GM19463 (cell line): ENCODE data around the gene DNAJC13.

Experiments used
- ATAC-seq: cut with Tn5 transposase; IDR thresholded peaks from one replicate; pipeline ENCODE4 v1.9.1; 2021; ENCODE audit warnings: mild to moderate bottlenecking, moderate library complexity; ENCODE audit not compliant: unreplicated experiment

DNAJC13 gene

GRCh38 chr3:132461544-132461943 is 44.2 kb downstream of the DNAJC13 start:
- ATAC-seq: no peak

- ATAC-seq: no peak
Measured at GRCh38 chr3:132464066-132464465, 46.8 kb downstream of the DNAJC13 start.

DNA sequence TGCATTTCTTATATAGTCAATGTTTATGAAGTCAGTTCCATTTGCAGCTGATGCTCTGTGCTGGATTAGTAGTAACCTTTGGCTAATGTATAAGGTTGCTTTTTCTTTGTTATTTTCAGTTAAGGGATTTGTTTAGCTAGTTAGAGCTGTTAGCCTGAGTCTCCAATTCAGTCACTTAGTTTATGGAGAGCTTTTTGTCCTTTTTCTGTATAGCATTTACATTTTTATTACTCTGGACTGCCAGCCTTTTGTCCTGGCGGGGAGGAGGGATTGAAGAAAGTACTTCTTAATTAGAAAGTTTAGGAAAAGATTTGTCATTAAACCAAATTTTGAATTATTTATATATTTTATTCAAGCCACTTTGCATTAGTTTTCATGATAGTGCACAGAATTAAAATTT is 52.0 kb downstream of the DNAJC13 start:
- ATAC-seq: no peak

DNA sequence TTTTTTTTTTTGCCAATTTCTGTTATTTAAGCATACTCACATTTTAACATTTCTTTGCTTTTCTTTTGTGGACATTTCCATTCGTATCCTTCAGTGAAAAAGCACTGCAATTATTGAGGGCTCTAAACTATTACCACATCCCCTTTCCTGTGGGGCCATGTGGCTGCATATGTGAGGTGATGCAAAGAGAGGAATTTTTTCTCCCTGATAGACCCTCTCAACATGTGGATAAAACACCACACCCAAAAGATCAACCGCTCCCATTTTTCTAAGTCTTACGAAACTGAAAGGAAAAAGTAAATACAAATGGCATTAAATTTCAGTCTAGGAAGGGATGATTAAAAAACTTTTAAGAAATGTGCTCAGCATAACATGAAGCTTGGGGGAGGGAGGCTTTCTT is 68.8 kb downstream of the DNAJC13 start:
- ATAC-seq: no peak

DNA sequence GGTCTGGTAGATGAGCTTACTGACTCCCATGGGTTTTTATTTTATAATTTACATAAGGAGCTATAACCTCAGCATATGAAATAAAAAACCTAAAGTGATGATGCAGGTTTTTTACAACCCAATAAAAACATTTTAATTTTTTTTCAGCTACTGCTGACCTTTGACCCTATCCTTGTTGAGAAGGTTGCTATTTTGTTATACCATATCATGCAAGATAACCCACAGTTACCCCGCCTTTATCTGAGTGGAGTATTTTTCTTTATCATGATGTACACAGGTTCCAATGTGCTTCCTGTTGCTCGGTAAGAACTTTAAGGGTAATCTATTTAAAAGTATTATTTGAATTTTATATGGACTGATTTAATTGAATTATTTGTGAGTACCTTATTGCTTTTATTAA is 70.8 kb downstream of the DNAJC13 start:
- ATAC-seq: no peak

DNA sequence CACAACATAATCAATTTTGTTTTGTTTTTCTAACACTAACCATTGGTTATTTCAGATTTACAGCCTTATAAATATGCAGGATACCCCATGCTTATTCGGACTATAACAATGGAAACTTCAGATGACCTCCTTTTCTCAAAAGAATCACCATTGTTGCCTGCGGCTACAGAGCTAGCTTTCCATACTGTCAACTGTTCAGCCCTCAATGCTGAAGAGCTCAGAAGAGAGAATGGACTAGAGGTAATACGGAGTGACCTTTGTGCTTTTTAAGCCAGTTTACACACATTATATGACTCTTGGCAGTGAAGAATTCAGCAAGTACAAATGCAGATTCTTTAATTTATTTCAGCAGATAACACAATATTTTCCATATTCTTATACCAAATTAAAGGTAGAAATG is 81.8 kb downstream of the DNAJC13 start:
- no peak for ATAC-seq

GRCh38 chr3:132503559-132503958 is 86.3 kb downstream of the DNAJC13 start:
- ATAC-seq: no peak

- no peak for ATAC-seq
Measured at GRCh38 chr3:132504375-132504933, 87.2 kb downstream of the DNAJC13 start.

DNA sequence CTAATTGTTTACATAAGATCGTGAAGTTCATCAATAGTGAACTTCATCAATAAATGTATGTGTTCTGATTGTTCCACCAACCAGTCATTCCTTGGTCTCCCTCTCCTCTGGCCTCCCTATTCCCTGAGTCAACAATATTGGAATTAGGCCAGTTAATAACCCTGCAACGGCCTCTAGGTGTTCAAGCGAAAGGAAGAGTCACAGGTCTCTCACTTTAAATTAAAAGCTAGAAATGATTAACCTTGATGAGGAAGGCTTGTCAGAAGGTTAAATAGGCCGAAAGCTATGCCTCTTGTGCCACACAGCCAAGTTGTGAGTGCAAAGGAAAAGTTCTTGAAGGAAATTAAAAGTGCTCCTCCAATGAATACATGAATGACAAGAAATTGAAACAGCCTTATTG is 90.4 kb downstream of the DNAJC13 start:
- ATAC-seq: no peak

DNA sequence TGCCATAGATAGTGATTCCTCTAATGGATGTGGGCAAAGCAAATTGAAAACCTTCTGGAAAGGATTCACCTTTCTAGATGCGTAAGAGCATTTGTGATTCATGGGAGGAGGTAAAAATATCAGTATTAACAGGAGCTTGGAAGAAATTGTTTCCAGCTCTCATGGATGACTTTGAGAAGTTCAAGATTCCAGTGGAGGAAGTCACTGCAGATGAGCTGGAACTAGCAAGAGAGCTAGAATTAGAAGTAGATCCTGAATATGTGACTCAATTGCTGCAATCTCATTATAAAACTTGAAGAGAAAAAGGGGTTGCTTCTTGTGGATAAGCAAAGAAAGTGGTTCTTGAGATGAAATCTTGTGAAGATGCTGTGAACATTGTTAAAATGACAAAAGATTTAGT is 91.8 kb downstream of the DNAJC13 start:
- no peak for ATAC-seq

DNA sequence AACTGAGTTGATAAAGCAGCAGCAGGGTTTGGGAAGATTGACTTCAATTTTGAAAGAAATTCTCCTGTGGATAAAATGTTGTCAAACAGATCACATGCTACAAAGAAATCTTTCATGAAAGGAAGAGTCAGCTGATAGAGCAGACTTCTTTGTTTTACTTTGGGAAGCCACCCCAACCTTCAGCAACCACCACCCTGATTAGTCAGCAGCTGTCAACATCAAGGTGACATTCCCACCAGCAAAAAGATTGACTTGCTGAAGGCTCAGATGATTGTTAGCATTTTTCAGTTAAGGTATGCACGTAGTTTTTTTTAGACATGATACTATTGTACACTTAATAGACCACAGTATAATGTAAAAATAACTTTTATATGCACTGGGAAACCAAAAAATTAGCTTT is 92.2 kb downstream of the DNAJC13 start:
- no peak for ATAC-seq

DNA sequence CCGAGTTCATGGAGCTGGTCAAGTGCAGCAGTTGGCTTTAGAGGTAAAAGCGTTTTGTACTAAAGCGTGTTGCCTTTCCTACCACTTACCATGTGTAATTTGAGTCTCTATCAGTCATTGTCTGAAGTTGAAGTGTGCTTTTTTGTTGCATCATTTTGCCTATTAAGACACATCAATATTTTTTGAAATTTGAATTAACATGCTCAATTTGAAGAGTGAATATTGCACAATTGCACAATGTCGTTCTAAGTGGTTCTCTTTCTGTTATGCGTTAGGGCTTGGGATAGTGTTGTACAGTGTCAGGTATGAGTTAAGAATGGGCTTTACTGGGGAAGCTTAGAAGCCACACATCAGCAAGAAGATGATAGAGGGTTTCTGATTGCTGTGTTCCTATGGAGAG is 95.8 kb downstream of the DNAJC13 start:
- ATAC-seq: no peak

DNA sequence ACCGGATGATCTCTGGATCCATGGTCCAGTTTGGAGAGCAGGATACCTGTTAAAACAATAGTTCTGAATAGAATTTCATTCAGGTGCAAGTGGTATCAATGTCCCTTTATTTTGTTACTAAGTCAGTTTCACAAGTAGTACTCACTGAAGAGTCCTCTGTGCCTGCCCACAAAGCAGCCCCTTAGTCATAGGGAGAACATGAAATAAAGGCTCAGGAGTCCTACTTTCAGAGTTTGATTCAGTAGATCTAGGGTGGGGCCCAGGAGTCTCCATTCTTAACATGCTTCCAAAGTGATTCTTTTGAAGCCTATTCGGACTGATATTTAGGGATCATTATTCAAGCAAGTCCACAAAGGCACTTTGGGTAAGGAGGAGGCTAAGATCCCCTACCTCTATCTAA is 100.0 kb downstream of the DNAJC13 start:
- no peak for ATAC-seq

DNA sequence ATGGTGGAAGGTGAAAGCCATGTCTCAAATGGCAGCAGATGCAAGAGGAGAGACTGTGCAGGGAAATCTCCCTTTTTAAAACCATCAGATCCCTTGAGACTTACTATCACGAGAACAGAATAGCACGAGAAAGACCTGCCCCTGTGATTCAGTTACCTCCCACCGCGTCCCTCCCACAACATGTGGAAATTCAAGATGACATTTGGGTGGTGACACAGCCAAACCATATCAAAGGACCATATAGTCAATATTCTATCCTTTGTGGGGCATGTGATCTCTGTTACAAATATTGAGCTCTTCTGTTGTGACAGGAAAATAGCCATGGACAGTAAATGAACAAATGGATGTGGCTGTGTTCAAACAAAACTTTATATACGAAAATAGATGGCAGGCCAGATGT is 102.6 kb downstream of the DNAJC13 start:
- ATAC-seq: no peak

DNA sequence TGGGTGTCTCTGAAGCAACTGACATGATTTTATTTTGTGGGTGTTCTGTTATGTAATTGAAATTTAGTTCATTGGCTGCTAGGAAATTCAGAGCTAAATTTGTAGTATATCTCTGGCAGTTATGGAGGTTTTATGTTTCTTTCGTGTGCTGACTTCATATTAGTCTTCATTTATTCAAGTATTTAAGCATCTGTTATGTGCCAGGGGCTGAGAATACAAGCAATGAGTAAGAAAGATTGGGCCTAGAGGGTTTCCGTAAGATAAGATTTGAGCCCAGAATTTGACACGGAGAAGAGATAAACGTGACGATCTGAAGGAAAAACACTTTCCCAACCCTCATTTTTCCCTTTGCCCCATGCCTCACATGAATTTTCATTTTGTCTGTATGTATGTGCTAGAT is 104.6 kb downstream of the DNAJC13 start:
- no peak for ATAC-seq

DNA sequence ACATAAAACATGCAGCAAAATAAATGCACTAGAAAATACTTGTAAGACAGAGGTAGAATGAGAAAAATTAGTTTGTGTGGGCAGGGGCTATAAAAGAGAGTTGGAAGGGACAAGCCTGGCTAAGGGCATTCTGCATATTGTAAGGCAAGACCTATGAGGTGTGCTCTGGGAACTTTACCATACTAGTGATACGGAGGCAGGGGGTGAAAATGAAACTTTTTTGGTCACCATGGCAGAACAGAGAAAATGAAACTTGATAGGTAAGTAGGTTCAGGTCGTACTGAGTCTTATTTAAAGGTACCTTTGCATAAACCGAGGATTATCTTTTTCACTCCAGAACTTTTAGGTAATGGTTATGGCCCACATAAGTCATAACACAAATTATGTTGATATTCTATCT is 105.1 kb downstream of the DNAJC13 start:
- no peak for ATAC-seq

DNA sequence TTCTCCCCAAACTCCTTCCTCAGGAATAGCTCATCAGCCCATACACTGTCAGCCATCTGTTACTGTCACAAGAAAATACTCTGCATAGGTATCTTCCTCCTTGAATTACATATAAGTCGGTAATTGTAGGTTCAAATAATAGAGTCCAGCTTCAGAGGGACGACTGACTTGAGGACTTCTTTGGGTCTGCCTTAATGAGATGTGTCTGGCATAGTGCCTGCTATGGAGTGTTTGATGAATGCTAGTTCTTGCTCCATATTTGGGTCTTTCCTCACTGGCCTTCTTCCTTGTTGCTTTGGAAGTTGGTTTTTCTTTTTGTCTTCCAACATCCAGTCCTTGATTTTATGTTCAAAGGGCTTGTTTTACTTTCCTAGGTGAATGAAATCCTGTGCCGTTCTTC is 113.3 kb downstream of the DNAJC13 start:
- no peak for ATAC-seq

GRCh38 chr3:132535575-132536441 is 118.5 kb downstream of the DNAJC13 start:
- peak; percentile 42 for ATAC-seq

GRCh38 chr3:132536442-132537153 is 119.3 kb downstream of the DNAJC13 start:
- ATAC-seq: no peak

DNA sequence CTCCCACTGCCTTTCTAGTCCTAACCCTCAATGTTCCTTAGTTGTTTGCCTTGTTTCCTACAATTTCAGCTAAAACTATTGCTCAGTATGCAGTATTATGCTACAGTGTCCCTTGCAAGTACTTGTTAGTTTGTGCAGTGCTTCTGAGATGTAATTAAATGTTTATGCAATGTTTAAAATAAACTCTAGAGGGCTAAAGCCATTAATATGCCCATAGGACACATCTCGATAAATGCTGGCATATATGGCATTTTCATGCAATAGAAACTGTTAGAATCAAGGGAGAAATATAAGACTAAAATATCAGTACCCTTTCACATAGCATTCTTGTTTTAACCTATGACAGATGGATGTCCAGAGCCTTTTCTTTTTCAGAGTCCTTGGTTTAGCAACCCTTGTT is 120.0 kb downstream of the DNAJC13 start:
- no peak for ATAC-seq

DNA sequence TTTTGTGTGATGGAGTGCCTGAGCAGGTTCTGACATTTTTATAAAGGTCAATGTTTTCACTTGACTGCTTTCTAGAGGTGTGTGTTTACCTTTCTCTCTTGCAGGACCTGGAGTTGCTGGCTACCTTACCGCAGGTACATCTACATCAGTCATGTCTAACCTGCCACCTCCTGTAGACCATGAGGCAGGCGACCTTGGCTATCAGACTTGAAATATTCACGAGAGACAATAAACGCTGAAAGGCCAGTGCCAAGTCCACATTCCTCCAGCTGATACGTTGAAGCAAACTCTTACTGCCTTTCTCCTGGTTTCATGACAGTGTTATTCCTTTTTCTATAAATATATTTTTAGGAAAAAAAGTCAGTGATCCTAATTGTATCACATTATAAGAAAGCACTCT is 120.8 kb downstream of the DNAJC13 start:
- ATAC-seq: no peak

GRCh38 chr3:132539681-132540080 is 122.4 kb downstream of the DNAJC13 start:
- no peak for ATAC-seq
